SK-N-MC (cell line): ENCODE measurements around the gene EIF2B1.

Experiments
- DNase-seq: peaks from one replicate; pipeline ENCODE4 v3.0.0-alpha.2; 2011; ENCODE audit warnings: low read depth, low spot score
- H3K27ac ChIP-seq: fragments of 200-600 bp; sonication (generic); 2 replicates; pipeline ENCODE4 v1.5.1; 2016; ENCODE audit warnings: mixed run types
- H3K36me3 ChIP-seq: fragments of 200-600 bp; sonication (generic); 2 replicates; pipeline ENCODE4 v1.6.1; 2017; ENCODE audit warnings: antibody characterized with exemption, low read length, mixed read lengths; ENCODE audit not compliant: insufficient read depth
- H3K4me3 ChIP-seq: fragments of 200-600 bp; sonication (generic); 2 replicates; pipeline ENCODE4 v1.5.1; 2016
- H3K9ac ChIP-seq: fragments of 200-600 bp; sonication (generic); 2 replicates; pipeline ENCODE4 v1.8.0; 2017; ENCODE audit warnings: mixed run types, mixed read lengths; ENCODE audit not compliant: insufficient read length
- H3K9me3 ChIP-seq: fragments of 200-600 bp; sonication (generic); 2 replicates; pipeline ENCODE4 v1.6.1; 2017; ENCODE audit warnings: low read depth, mild to moderate bottlenecking, antibody characterized with exemption, low read length, moderate library complexity, mixed read lengths
- EZH2 ChIP-seq: fragments of 200-600 bp; sonication (generic); IDR thresholded peaks from one replicate; pipeline ENCODE4 v1.6.1; 2017; ENCODE audit warnings: antibody characterized with exemption
- FOXP2 ChIP-seq: optimal IDR thresholded peaks from 2 replicates; pipeline ENCODE3; 2011; ENCODE audit warnings: mild to moderate bottlenecking, moderate library complexity; ENCODE audit not compliant: insufficient read depth; ENCODE audit errors: extremely low read length, control extremely low read depth
- POLR2AphosphoS5 ChIP-seq: IDR thresholded peaks from 2 replicates; pipeline ENCODE4 v1.6.1; 2012; ENCODE audit warnings: mild to moderate bottlenecking, low read depth, low read length, borderline replicate concordance

Gene EIF2B1

GRCh38 chr12:123633379-123634141 is at the start of gene EIF2B1, which contains the start of gene GTF2H3:
EIF2B1 (minus strand) TSS chr12:123633686; CDS start chr12:123633557, 129 bp downstream.
GTF2H3 (plus strand) TSS chr12:123633829; CDS start chr12:123633860, 31 bp downstream.
- Histone ChIP-seq H3K27ac (peak within 1 kb of the TSS; percentile 79), H3K9me3 (no peaks in the 10 kb centered on the region), H3K4me3 (peak within 1 kb of the TSS; percentile 88), H3K36me3 (peaks cover 24% of the 10 kb centered on the region), H3K9ac (peak within 1 kb of the TSS; percentile 98)
- no peak for TF ChIP-seq EZH2
- peak; percentile 74 for TF ChIP-seq FOXP2
- peak; percentile 99 for TF ChIP-seq POLR2AphosphoS5
- DNase-seq: peak; percentile 85

- no peaks in the 10 kb centered on the region for H3K9me3 ChIP-seq
- no peak overlapping the region for H3K4me3 ChIP-seq
- no peak for DNase-seq
- no peak for TF ChIP-seq FOXP2
- TF ChIP-seq POLR2AphosphoS5: no peak
- no peak for TF ChIP-seq EZH2
- H3K36me3 ChIP-seq: no peaks in the 10 kb centered on the region
- no peak overlapping the region for H3K27ac ChIP-seq
- H3K9ac ChIP-seq: no peak overlapping the region
Measured at GRCh38 chr12:123681605-123682004, 48.1 kb upstream of the EIF2B1 start.

GRCh38 chr12:123678981-123679380 is 45.5 kb upstream of the EIF2B1 start:
- TF ChIP-seq EZH2 (no peak), POLR2AphosphoS5 (no peak), FOXP2 (no peak)
- no peak for DNase-seq
- Histone ChIP-seq H3K9me3 (no peaks in the 10 kb centered on the region), H3K4me3 (no peak overlapping the region), H3K27ac (no peak overlapping the region), H3K36me3 (no peaks in the 10 kb centered on the region), H3K9ac (no peak overlapping the region)

DNA sequence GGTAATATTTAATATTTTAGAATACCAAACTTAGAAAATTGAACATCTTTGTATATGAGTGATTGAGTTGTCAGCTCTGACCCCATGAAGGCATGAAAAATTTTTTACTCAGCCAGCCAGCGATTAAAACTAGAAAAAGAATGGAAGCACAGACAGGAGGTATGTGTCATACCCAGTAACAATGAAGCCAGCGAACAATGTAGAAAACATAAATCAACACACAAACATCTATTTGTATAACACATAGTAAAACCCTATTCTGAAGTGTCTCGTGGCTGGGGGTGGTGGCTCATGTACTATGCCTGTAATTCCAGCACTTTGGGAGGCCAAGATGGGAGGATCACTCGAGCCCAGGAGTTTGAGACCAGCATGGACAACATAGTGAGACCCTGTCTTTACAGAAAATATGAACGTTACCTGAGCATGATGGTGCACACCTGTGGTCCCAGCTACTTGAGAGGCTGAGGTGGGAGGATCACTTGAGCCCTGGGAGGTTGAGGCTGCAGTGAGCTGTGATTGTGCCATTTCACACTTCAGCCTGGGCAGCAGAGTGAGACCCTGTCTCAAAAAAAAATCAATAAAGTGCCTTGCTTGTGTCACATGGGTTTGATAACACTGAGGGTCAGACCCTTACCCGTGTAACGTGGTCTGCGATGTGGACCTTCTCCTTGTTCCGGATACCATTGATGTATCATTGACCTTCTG is 43.3 kb upstream of the EIF2B1 start:
- Histone ChIP-seq H3K9ac (no peak overlapping the region), H3K4me3 (no peak overlapping the region), H3K36me3 (no peaks in the 10 kb centered on the region), H3K9me3 (no peaks in the 10 kb centered on the region), H3K27ac (no peak overlapping the region)
- DNase-seq: no peak
- no peak for TF ChIP-seq EZH2
- no peak for TF ChIP-seq POLR2AphosphoS5
- TF ChIP-seq FOXP2: no peak

DNA sequence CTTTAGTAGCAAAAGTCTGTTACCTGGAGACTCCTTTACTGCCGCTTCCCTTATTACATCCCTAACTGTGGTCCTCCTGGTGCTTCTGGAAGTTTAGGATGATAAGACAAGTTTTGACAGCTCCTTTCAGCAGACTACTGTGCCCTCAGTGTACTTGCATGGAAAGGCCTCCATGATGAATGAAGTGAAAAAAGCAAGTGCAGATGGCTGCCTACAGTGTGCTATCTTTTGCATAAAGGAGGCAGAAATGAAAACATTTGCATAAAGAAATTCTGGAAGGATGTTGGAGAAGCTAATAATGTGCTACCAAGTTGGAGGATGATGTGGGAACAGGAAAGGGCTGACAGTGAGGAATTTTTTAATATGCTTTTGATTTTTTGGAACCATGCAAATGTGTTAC is 42.0 kb upstream of the EIF2B1 start:
- DNase-seq: no peak
- Histone ChIP-seq H3K4me3 (no peak overlapping the region), H3K9me3 (no peaks in the 10 kb centered on the region), H3K9ac (no peak overlapping the region), H3K27ac (no peak overlapping the region), H3K36me3 (no peaks in the 10 kb centered on the region)
- TF ChIP-seq POLR2AphosphoS5 (no peak), FOXP2 (no peak), EZH2 (no peak)

- H3K4me3 ChIP-seq: peak overlapping the region; percentile 94
- H3K36me3 ChIP-seq: no peaks in the 10 kb centered on the region
- TF ChIP-seq POLR2AphosphoS5 (no peak), EZH2 (no peak), FOXP2 (no peak)
- no peak for DNase-seq
- no peak overlapping the region for H3K27ac ChIP-seq
- H3K9me3 ChIP-seq: no peaks in the 10 kb centered on the region
- peak overlapping the region; percentile 67 for H3K9ac ChIP-seq
Measured at GRCh38 chr12:123671876-123672275, 38.4 kb upstream of the EIF2B1 start.

GRCh38 chr12:123670882-123671728 is 37.6 kb upstream of the EIF2B1 start, which contains the start of gene TCTN2:
TCTN2 (plus strand) TSS chr12:123671113; CDS start chr12:123671241, 128 bp downstream.
- H3K36me3 ChIP-seq: no peaks in the 10 kb centered on the region
- DNase-seq: peak; percentile 52
- H3K9ac ChIP-seq: peak within 1 kb of the TSS; percentile 67
- TF ChIP-seq EZH2 (no peak), FOXP2 (no peak), POLR2AphosphoS5 (peak; percentile 60; the same call in 1 of the 2 replicates)
- H3K9me3 ChIP-seq: no peaks in the 10 kb centered on the region
- H3K27ac ChIP-seq: no peak within 1 kb of the TSS
- H3K4me3 ChIP-seq: peak within 1 kb of the TSS; percentile 94

- H3K27ac ChIP-seq: no peak overlapping the region
- no peaks in the 10 kb centered on the region for H3K9me3 ChIP-seq
- H3K9ac ChIP-seq: no peak overlapping the region
- 0 out of 2 replicates have a peak, but pooled peaks cover 3% of the 10 kb centered on the region for H3K36me3 ChIP-seq
- no peak overlapping the region for H3K4me3 ChIP-seq
- DNase-seq: no peak
- TF ChIP-seq POLR2AphosphoS5 (no peak), FOXP2 (no peak), EZH2 (no peak)
Measured at GRCh38 chr12:123667771-123668170, 34.3 kb upstream of the EIF2B1 start.
